Breast epithelium (tissue), 3 donors: ENCODE measurements around the gene HGF.

ENCODE experiments used
- CTCF ChIP-seq, 3 donors: fragments of 450-650 bp; IDR thresholded peaks; one replicate each; pipeline ENCODE4 v1.5.1; 2016 to 2017; ENCODE audit warnings: antibody characterized with exemption in 3 of 3, mild to moderate bottlenecking in 3 of 3, moderate library complexity in 3 of 3
- POLR2A ChIP-seq: fragments of 450-650 bp; IDR thresholded peaks from one replicate; pipeline ENCODE4 v1.6.1; 2016; ENCODE audit warnings: antibody characterized with exemption, mild to moderate bottlenecking, moderate library complexity

- TF ChIP-seq CTCF (IDR thresholded peaks at IDR 0.05): no peak
- TF ChIP-seq POLR2A: no peak
These were observed 84.5 kb downstream of the HGF start for GRCh38 chr7:81685270-81685868.
